ENCODE results near the gene RRBP1.
A peak's percentile ranks its signal among the peaks of the same experiment; 100 is the strongest.

RRBP1 gene

GRCh38 chr20:17682103-17682888, at the start of gene RRBP1:
RRBP1 (minus strand) TSS chr20:17682242; CDS start chr20:17660507, 21,735 bp downstream.
- DNase-seq (ENCODE audit: low spot score): peak; percentile 99
- TF ChIP-seq CTCF (IDR thresholded peaks at IDR 0.05; ENCODE audit: extremely low read depth, missing control alignments): peak; percentile 81

- DNase-seq (ENCODE audit: low spot score): no peak
- no peak for TF ChIP-seq CTCF (IDR thresholded peaks at IDR 0.05; ENCODE audit: extremely low read depth, missing control alignments)
These were observed 49.2 kb upstream of the RRBP1 start for GRCh38 chr20:17731233-17731632.

- DNase-seq (ENCODE audit: low spot score): no peak
- no peak for TF ChIP-seq CTCF (IDR thresholded peaks at IDR 0.05; ENCODE audit: extremely low read depth, missing control alignments)
These were observed 48.0 kb upstream of the RRBP1 start for GRCh38 chr20:17730071-17730470.

- no peak for TF ChIP-seq CTCF (IDR thresholded peaks at IDR 0.05; ENCODE audit: extremely low read depth, missing control alignments)
- DNase-seq (ENCODE audit: low spot score): no peak
These were observed 46.0 kb upstream of the RRBP1 start for GRCh38 chr20:17728074-17728473.

- TF ChIP-seq CTCF (IDR thresholded peaks at IDR 0.05; ENCODE audit: extremely low read depth, missing control alignments): no peak
- no peak for DNase-seq (ENCODE audit: low spot score)
These were observed 45.3 kb upstream of the RRBP1 start for GRCh38 chr20:17727351-17727750.

GRCh38 chr20:17726902-17727301, 44.9 kb upstream of the RRBP1 start:
- TF ChIP-seq CTCF (IDR thresholded peaks at IDR 0.05; ENCODE audit: extremely low read depth, missing control alignments): no peak

GRCh38 chr20:17725094-17725835, 43.2 kb upstream of the RRBP1 start:
- no peak for DNase-seq (ENCODE audit: low spot score)
- TF ChIP-seq CTCF (IDR thresholded peaks at IDR 0.05; ENCODE audit: extremely low read depth, missing control alignments): no peak

More at GRCh38 chr20:17726902-17727301, 44.9 kb upstream of the RRBP1 start:
- DNase-seq (ENCODE audit: low spot score): no peak
